Activated CD4-positive, alpha-beta T cell treated with anti-CD3 and anti-CD28 coated beads for 24 hours (primary cell): ENCODE data around the gene SLC15A3.
A peak's percentile ranks its signal among the peaks of the same experiment; 100 is the strongest.

ENCODE experiments used
- DNase-seq, 2 donors: peaks; one replicate each; pipeline ENCODE4 v3.0.0-alpha.2; 2020; ENCODE audit warnings: low read depth in 2 of 2

The SLC15A3 gene

GRCh38 chr11:60951904-60952741, at the start of gene SLC15A3:
Gene SLC15A3, minus strand, starts transcription at chr11:60952176. Its CDS starts 625 bp downstream, at chr11:60951551.
- DNase-seq, result no peak

GRCh38 chr11:61000426-61000825, 48.5 kb upstream of the SLC15A3 start:
- no peak for DNase-seq

- DNase-seq, result no peak
These were observed 44.6 kb upstream of the SLC15A3 start for GRCh38 chr11:60996381-60997138.

GRCh38 chr11:60995798-60996197, 43.8 kb upstream of the SLC15A3 start:
- DNase-seq, result no peak

GRCh38 chr11:60994541-60995080, 42.6 kb upstream of the SLC15A3 start:
- no peak for DNase-seq

GRCh38 chr11:60993615-60994014, 41.6 kb upstream of the SLC15A3 start:
- no peak for DNase-seq

- DNase-seq, result no peak
These were observed 41.0 kb upstream of the SLC15A3 start for GRCh38 chr11:60992842-60993409.

- no peak for DNase-seq
These were observed 39.5 kb upstream of the SLC15A3 start for GRCh38 chr11:60991457-60991856.

- no peak for DNase-seq
These were observed 37.2 kb upstream of the SLC15A3 start for GRCh38 chr11:60989093-60989650.

- DNase-seq, result no peak
These were observed 36.7 kb upstream of the SLC15A3 start for GRCh38 chr11:60988658-60989057.

- peak in 1 of 2 donors; percentile 60 for DNase-seq
These were observed 35.8 kb upstream of the SLC15A3 start for GRCh38 chr11:60987577-60988277.

- DNase-seq, result peak; percentile 81 to 82
These were observed 34.3 kb upstream of the SLC15A3 start for GRCh38 chr11:60985991-60986915.

- DNase-seq, result no peak
These were observed 33.5 kb upstream of the SLC15A3 start for GRCh38 chr11:60985501-60985900.

- no peak for DNase-seq
These were observed 32.7 kb upstream of the SLC15A3 start for GRCh38 chr11:60984636-60985035.

- no peak for DNase-seq
These were observed 32.2 kb upstream of the SLC15A3 start for GRCh38 chr11:60984149-60984548.

- no peak for DNase-seq
These were observed 30.2 kb upstream of the SLC15A3 start for GRCh38 chr11:60982184-60982583.

GRCh38 chr11:60981515-60981914, 29.5 kb upstream of the SLC15A3 start:
- DNase-seq, result no peak

- peak in 1 of 2 donors; percentile 82 for DNase-seq
These were observed 26.8 kb upstream of the SLC15A3 start for GRCh38 chr11:60978546-60979380.

GRCh38 chr11:60977836-60978235, 25.9 kb upstream of the SLC15A3 start:
- no peak for DNase-seq
